ENCODE measurements around the gene GAS1.

GAS1 gene

DNA sequence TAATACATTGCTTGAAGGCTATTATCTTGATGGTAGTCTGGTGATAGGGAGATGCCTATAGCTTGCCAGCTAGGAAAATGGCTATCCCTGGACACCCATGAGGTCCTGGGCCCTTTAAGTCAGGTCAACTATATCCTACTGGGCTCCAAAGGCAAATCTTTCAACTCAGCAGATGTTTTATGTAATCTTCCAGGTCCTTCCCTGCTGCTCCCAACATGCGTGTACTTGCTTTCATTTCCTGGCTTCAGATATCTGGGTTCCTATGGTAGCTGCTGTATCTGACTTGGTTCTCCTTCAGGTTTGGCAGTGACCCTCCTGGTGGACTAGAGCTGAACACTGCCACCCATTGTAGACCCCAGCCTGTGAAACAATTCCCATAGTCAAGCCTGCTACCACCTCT is 32.4 kb upstream of the GAS1 start:
- Histone ChIP-seq H3K36me3 (ENCODE audit: control insufficient read depth in 2 of 2, insufficient read depth in 2 of 2, low read length in 2 of 2) (no peaks in the 10 kb centered on the region), H3K9me3 (ENCODE audit: control insufficient read depth in 2 of 2, low read length in 2 of 2) (no peaks in the 10 kb centered on the region), H3K4me3 (ENCODE audit: low read length in 2 of 2) (no peak overlapping the region), H3K9ac (ENCODE audit: low read depth in 1 of 2, low read length in 2 of 2) (no peak overlapping the region), H3K4me1 (ENCODE audit: control insufficient read depth in 2 of 2, insufficient read depth in 2 of 2, low read length in 2 of 2) (no peaks in the 10 kb centered on the region), H3K27me3 (ENCODE audit: control insufficient read depth in 2 of 2, insufficient read depth in 2 of 2, low read length in 2 of 2) (peaks cover 0 to 2% of the 10 kb centered on the region in 2 donors), H3K27ac (ENCODE audit: low read depth in 2 of 2, low read length in 2 of 2) (no peak overlapping the region)

- no peak overlapping the region for H3K27ac ChIP-seq (ENCODE audit: low read depth in 2 of 2, low read length in 2 of 2)
- H3K36me3 ChIP-seq (ENCODE audit: control insufficient read depth in 2 of 2, insufficient read depth in 2 of 2, low read length in 2 of 2) = no peaks in the 10 kb centered on the region
- peaks cover 0 to 2% of the 10 kb centered on the region in 2 donors for H3K27me3 ChIP-seq (ENCODE audit: control insufficient read depth in 2 of 2, insufficient read depth in 2 of 2, low read length in 2 of 2)
- no peaks in the 10 kb centered on the region for H3K9me3 ChIP-seq (ENCODE audit: control insufficient read depth in 2 of 2, low read length in 2 of 2)
- H3K4me1 ChIP-seq (ENCODE audit: control insufficient read depth in 2 of 2, insufficient read depth in 2 of 2, low read length in 2 of 2) = no peaks in the 10 kb centered on the region
- H3K9ac ChIP-seq (ENCODE audit: low read depth in 1 of 2, low read length in 2 of 2) = no peak overlapping the region
- H3K4me3 ChIP-seq (ENCODE audit: low read length in 2 of 2) = no peak overlapping the region
Observed at GRCh38 chr9:86978922-86979474, 31.7 kb upstream of the GAS1 start.

DNA sequence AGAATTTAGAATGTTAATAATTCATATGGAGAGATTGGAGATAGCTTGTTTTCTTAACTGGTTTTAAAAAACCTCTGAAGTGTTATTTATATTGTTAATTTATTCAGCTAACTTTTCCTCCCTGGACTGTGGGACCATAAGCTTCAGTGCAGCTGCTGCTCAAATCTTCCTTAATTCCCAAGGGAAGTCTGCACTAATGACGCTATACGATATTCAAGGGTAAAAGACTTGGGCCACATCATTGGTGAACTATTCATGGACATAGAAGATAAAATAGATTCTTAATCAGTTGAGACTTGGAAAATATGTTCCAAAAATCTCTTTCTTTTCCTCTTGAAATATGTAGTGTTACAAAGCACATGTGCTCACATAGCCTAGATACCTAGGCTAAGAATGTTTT is 31.1 kb upstream of the GAS1 start:
- Histone ChIP-seq H3K36me3 (ENCODE audit: control insufficient read depth in 2 of 2, insufficient read depth in 2 of 2, low read length in 2 of 2) (no peaks in the 10 kb centered on the region), H3K4me1 (ENCODE audit: control insufficient read depth in 2 of 2, insufficient read depth in 2 of 2, low read length in 2 of 2) (no peaks in the 10 kb centered on the region), H3K9ac (ENCODE audit: low read depth in 1 of 2, low read length in 2 of 2) (no peak overlapping the region), H3K9me3 (ENCODE audit: control insufficient read depth in 2 of 2, low read length in 2 of 2) (no peaks in the 10 kb centered on the region), H3K27ac (ENCODE audit: low read depth in 2 of 2, low read length in 2 of 2) (no peak overlapping the region), H3K4me3 (ENCODE audit: low read length in 2 of 2) (no peak overlapping the region), H3K27me3 (ENCODE audit: control insufficient read depth in 2 of 2, insufficient read depth in 2 of 2, low read length in 2 of 2) (peaks cover 0 to 2% of the 10 kb centered on the region in 2 donors)

DNA sequence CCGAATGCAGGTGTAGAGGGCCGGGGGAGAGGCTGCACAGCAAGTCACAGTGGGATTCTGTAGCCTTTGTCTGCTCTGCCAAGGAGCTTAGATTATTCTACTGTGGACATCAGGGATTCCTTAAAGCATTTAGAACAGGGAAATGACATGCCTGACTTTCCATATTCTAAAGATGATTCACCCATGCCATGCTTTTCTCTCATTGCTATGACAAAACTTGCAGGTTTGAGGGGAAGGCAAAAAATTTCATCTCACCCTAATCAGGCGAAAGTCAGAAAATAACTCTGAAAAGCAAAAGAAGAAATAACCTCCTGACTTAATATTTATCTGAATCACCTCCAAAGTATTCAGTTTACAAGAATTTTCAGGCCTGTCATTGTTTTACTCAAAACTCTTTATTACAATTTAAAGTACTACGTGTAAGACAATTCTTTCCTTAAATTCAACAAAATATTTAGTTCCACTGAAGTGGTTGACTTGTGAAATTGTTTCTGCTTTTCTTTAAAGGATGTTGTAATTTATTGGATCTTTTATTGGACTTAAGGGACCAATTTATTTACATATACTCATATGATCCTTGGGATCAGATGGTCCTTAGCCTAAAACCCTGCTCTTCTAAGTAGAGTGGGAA is 30.0 kb upstream of the GAS1 start:
- Histone ChIP-seq H3K9me3 (ENCODE audit: control insufficient read depth in 2 of 2, low read length in 2 of 2) (no peaks in the 10 kb centered on the region), H3K4me3 (ENCODE audit: low read length in 2 of 2) (no peak overlapping the region), H3K27me3 (ENCODE audit: control insufficient read depth in 2 of 2, insufficient read depth in 2 of 2, low read length in 2 of 2) (peaks cover 0 to 2% of the 10 kb centered on the region in 2 donors), H3K27ac (ENCODE audit: low read depth in 2 of 2, low read length in 2 of 2) (no peak overlapping the region), H3K9ac (ENCODE audit: low read depth in 1 of 2, low read length in 2 of 2) (no peak overlapping the region), H3K4me1 (ENCODE audit: control insufficient read depth in 2 of 2, insufficient read depth in 2 of 2, low read length in 2 of 2) (no peaks in the 10 kb centered on the region), H3K36me3 (ENCODE audit: control insufficient read depth in 2 of 2, insufficient read depth in 2 of 2, low read length in 2 of 2) (no peaks in the 10 kb centered on the region)

DNA sequence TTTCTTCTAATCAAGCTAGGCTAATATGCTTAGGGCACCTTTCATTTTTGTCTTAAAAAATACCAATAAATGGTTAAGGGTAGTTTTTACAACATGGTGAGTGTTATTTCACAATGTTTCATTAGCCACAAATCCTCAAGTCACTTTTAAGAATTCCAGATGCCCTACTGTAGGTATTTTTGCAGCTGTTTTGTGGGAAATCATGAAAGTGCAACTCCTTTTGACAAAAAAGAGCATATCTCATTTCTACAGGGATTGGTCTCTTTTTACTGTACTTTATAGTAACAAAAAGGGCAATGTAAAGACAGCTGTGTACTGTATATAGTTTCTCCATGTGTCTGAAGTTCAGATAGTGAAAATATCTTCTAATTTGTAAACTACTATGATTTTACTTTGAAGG is 28.3 kb upstream of the GAS1 start:
- H3K9ac ChIP-seq (ENCODE audit: low read depth in 1 of 2, low read length in 2 of 2) = no peak overlapping the region

GRCh38 chr9:86975036-86975435 is 27.7 kb upstream of the GAS1 start:
- H3K27ac ChIP-seq (ENCODE audit: low read depth in 2 of 2, low read length in 2 of 2) = no peak overlapping the region
- H3K4me3 ChIP-seq (ENCODE audit: low read length in 2 of 2) = no peak overlapping the region
- H3K9ac ChIP-seq (ENCODE audit: low read depth in 1 of 2, low read length in 2 of 2) = no peak overlapping the region
- H3K4me1 ChIP-seq (ENCODE audit: control insufficient read depth in 2 of 2, insufficient read depth in 2 of 2, low read length in 2 of 2) = no peaks in the 10 kb centered on the region
- peaks cover 0 to 2% of the 10 kb centered on the region in 2 donors for H3K27me3 ChIP-seq (ENCODE audit: control insufficient read depth in 2 of 2, insufficient read depth in 2 of 2, low read length in 2 of 2)
- H3K36me3 ChIP-seq (ENCODE audit: control insufficient read depth in 2 of 2, insufficient read depth in 2 of 2, low read length in 2 of 2) = no peaks in the 10 kb centered on the region
- H3K9me3 ChIP-seq (ENCODE audit: control insufficient read depth in 2 of 2, low read length in 2 of 2) = no peaks in the 10 kb centered on the region

More for the DNA sequence above, 28.3 kb upstream of the GAS1 start:
- no peak overlapping the region for H3K27ac ChIP-seq (ENCODE audit: low read depth in 2 of 2, low read length in 2 of 2)
- peaks cover 0 to 2% of the 10 kb centered on the region in 2 donors for H3K27me3 ChIP-seq (ENCODE audit: control insufficient read depth in 2 of 2, insufficient read depth in 2 of 2, low read length in 2 of 2)
- H3K36me3 ChIP-seq (ENCODE audit: control insufficient read depth in 2 of 2, insufficient read depth in 2 of 2, low read length in 2 of 2) = no peaks in the 10 kb centered on the region
- H3K4me3 ChIP-seq (ENCODE audit: low read length in 2 of 2) = no peak overlapping the region
- H3K9me3 ChIP-seq (ENCODE audit: control insufficient read depth in 2 of 2, low read length in 2 of 2) = no peaks in the 10 kb centered on the region
- H3K4me1 ChIP-seq (ENCODE audit: control insufficient read depth in 2 of 2, insufficient read depth in 2 of 2, low read length in 2 of 2) = no peaks in the 10 kb centered on the region

GRCh38 chr9:86974421-86974820 is 27.1 kb upstream of the GAS1 start:
- Histone ChIP-seq H3K4me3 (ENCODE audit: low read length in 2 of 2) (no peak overlapping the region), H3K4me1 (ENCODE audit: control insufficient read depth in 2 of 2, insufficient read depth in 2 of 2, low read length in 2 of 2) (no peaks in the 10 kb centered on the region), H3K9ac (ENCODE audit: low read depth in 1 of 2, low read length in 2 of 2) (no peak overlapping the region), H3K9me3 (ENCODE audit: control insufficient read depth in 2 of 2, low read length in 2 of 2) (no peaks in the 10 kb centered on the region), H3K27ac (ENCODE audit: low read depth in 2 of 2, low read length in 2 of 2) (no peak overlapping the region), H3K27me3 (ENCODE audit: control insufficient read depth in 2 of 2, insufficient read depth in 2 of 2, low read length in 2 of 2) (peaks cover 0 to 2% of the 10 kb centered on the region in 2 donors), H3K36me3 (ENCODE audit: control insufficient read depth in 2 of 2, insufficient read depth in 2 of 2, low read length in 2 of 2) (no peaks in the 10 kb centered on the region)

GRCh38 chr9:86971742-86972141 is 24.4 kb upstream of the GAS1 start:
- Histone ChIP-seq H3K4me1 (ENCODE audit: control insufficient read depth in 2 of 2, insufficient read depth in 2 of 2, low read length in 2 of 2) (no peaks in the 10 kb centered on the region), H3K27ac (ENCODE audit: low read depth in 2 of 2, low read length in 2 of 2) (no peak overlapping the region)

DNA sequence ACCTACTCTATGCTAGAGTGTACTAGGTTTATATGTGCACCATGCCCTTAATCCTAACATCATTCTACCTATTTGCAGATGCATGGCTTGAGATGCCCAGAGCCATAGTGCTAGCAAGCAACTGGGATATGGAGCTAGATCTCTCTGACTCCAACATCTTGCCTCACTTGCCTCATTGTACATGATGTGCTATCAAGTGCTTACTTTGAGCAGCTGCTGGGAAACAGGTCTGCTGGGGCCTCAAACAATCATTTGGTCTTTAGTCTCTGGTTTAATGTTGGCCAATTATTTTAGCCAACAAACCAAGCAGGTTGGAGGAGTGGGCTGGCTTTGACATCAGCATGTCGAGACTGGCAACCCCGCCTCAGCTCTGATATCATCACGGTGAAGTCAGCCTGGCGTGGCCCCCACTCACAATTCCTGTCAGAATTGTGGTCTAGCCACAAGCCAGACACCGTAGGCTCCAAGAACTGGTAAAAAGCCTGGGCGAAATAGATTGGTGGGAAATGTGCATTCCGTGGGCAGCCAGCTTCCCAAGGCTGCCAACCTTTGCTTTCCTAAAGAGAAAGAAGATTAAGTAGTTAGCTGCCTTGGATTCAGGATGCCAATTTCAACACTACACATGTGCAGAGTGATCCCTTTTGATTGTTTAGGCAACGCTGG is 21.1 kb upstream of the GAS1 start:
- no peaks in the 10 kb centered on the region for H3K9me3 ChIP-seq (ENCODE audit: control insufficient read depth in 2 of 2, low read length in 2 of 2)
- no peaks in the 10 kb centered on the region for H3K36me3 ChIP-seq (ENCODE audit: control insufficient read depth in 2 of 2, insufficient read depth in 2 of 2, low read length in 2 of 2)
- H3K4me1 ChIP-seq (ENCODE audit: control insufficient read depth in 2 of 2, insufficient read depth in 2 of 2, low read length in 2 of 2) = no peaks in the 10 kb centered on the region
- no peak overlapping the region for H3K4me3 ChIP-seq (ENCODE audit: low read length in 2 of 2)
- H3K27me3 ChIP-seq (ENCODE audit: control insufficient read depth in 2 of 2, insufficient read depth in 2 of 2, low read length in 2 of 2) = no peaks in the 10 kb centered on the region
- H3K9ac ChIP-seq (ENCODE audit: low read depth in 1 of 2, low read length in 2 of 2) = no peak overlapping the region
- no peak overlapping the region for H3K27ac ChIP-seq (ENCODE audit: low read depth in 2 of 2, low read length in 2 of 2)

More at GRCh38 chr9:86971742-86972141, 24.4 kb upstream of the GAS1 start:
- Histone ChIP-seq H3K9ac (ENCODE audit: low read depth in 1 of 2, low read length in 2 of 2) (no peak overlapping the region), H3K4me3 (ENCODE audit: low read length in 2 of 2) (no peak overlapping the region), H3K36me3 (ENCODE audit: control insufficient read depth in 2 of 2, insufficient read depth in 2 of 2, low read length in 2 of 2) (no peaks in the 10 kb centered on the region), H3K27me3 (ENCODE audit: control insufficient read depth in 2 of 2, insufficient read depth in 2 of 2, low read length in 2 of 2) (no peaks in the 10 kb centered on the region), H3K9me3 (ENCODE audit: control insufficient read depth in 2 of 2, low read length in 2 of 2) (no peaks in the 10 kb centered on the region)

DNA sequence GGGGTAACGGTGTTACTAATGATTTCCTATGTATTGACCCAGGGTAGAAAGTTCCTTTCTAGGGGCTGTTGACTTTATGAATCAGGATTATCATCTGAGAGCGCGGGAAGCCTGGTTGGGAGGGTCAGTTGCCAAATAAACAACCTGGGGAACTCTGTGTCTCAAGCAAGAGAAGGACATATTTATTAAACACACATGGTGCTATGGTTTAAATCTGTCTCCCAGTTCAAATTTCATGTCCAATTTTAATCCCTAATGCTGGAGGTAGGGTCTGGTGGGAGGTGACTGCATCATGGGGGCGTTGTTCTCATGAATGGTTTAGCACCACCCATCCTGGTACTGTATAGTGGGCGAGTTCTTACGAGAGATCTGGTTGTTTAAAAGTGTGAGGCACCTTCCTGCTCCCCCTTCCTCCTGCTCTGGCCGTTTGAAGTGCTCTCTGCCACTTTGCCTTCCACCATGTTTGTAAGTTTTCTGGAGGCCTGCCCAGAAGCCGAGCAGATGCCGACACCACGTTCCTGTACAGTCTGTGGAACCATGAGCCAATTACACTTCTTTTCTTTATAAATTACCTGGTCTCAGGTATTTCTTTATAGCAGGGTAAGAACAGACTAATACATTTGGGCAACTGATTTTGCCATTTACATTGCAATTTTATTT is 19.7 kb upstream of the GAS1 start:
- Histone ChIP-seq H3K9me3 (ENCODE audit: control insufficient read depth in 2 of 2, low read length in 2 of 2) (no peaks in the 10 kb centered on the region), H3K27ac (ENCODE audit: low read depth in 2 of 2, low read length in 2 of 2) (no peak overlapping the region), H3K36me3 (ENCODE audit: control insufficient read depth in 2 of 2, insufficient read depth in 2 of 2, low read length in 2 of 2) (no peaks in the 10 kb centered on the region), H3K4me1 (ENCODE audit: control insufficient read depth in 2 of 2, insufficient read depth in 2 of 2, low read length in 2 of 2) (no peaks in the 10 kb centered on the region), H3K9ac (ENCODE audit: low read depth in 1 of 2, low read length in 2 of 2) (no peak overlapping the region), H3K4me3 (ENCODE audit: low read length in 2 of 2) (no peak overlapping the region), H3K27me3 (ENCODE audit: control insufficient read depth in 2 of 2, insufficient read depth in 2 of 2, low read length in 2 of 2) (no peaks in the 10 kb centered on the region)
